ENCODE results near the gene MIER3.

DNA sequence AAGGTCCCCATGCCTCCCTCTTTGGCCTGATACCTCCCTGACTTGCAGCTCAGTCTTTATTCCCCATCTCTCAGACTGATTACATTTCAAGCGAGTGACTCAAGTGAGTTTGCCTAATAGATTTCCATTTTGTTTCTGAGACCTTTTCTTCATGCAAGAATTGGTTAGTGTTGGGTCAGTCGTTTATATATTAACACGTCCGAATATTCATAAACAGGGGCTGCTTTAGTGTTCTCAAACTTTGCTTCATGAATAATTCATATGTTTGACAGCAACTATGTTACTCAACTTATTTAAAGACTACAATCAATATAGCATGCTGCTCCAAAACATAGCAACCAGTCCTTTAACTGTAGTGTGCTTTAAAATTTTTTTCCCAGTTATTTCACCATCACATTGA is 36.6 kb upstream of the MIER3 start:
- TF ChIP-seq SP1 (IDR thresholded peaks at IDR 0.05): no peak
- no peak for TF ChIP-seq FOXA1 (IDR thresholded peaks at IDR 0.05)
- TF ChIP-seq ELF4 (IDR thresholded peaks at IDR 0.05): no peak
- TF ChIP-seq TARDBP (IDR thresholded peaks at IDR 0.05): no peak
- TF ChIP-seq HDGF (IDR thresholded peaks at IDR 0.05; ENCODE audit: borderline replicate concordance): no peak
- no peak for TF ChIP-seq LEF1 (IDR thresholded peaks at IDR 0.05; ENCODE audit: borderline replicate concordance)
- TF ChIP-seq BHLHE40 (IDR thresholded peaks at IDR 0.05; ENCODE audit: borderline replicate concordance): no peak
- no peak for TF ChIP-seq ZNF384 (IDR thresholded peaks at IDR 0.05)
- no peak for TF ChIP-seq FOXK2 (IDR thresholded peaks at IDR 0.05)

Data from HEK293T (cell line).